Daoy (cell line): ENCODE data around the gene TPRG1. TPM values are rescaled to one million over a fixed set of nuclear protein-coding genes. Genes with fewer than 3 reads are reported as not detected.
A peak's percentile ranks its signal among the peaks of the same experiment; 100 is the strongest.

ENCODE experiments used
- DNase-seq: peaks from one replicate; pipeline ENCODE4 v3.0.0-alpha.2; 2015; ENCODE audit warnings: low read depth
- total RNA-seq: library from RNA; depleted of rRNA; stranded (reverse); fragments of >200 nt; shearing (Covaris generic); gene quantifications from 2 replicates; pipeline ENCODE4 v1.2.3, GENCODE V29; 2014

The TPRG1 gene
- total RNA-seq, 1 experiment from 2014 or later = 0.69 TPM

GRCh38 chr3:189278221-189278620 is 106.5 kb downstream of the TPRG1 start:
- DNase-seq = no peak

DNA sequence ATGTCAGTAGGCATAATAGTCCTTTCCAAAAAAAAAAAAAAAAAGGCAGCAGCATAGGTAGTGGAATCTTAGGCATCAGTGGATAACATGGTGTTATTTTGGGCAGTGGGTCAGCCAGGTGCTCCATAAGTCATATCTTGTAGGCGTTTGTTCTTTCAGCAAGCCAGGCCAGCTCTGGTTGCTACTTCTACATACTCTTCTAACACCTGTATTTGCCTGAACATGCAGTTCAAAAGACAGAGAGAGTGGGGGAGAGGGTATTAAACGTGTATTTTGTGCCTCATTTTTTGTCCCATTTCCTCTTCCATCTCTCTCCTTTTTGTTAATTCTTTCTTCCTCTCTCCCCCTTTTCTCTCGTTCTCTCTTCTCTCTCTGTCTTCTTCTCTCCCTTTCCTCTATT is 110.4 kb downstream of the TPRG1 start:
- no peak for DNase-seq

- DNase-seq = peak; percentile 27
Measured at GRCh38 chr3:189282741-189283140, 111.0 kb downstream of the TPRG1 start.

- DNase-seq = no peak
Measured at GRCh38 chr3:189286188-189286587, 114.4 kb downstream of the TPRG1 start.

- no peak for DNase-seq
Measured at GRCh38 chr3:189286916-189287315, 115.1 kb downstream of the TPRG1 start.

DNA sequence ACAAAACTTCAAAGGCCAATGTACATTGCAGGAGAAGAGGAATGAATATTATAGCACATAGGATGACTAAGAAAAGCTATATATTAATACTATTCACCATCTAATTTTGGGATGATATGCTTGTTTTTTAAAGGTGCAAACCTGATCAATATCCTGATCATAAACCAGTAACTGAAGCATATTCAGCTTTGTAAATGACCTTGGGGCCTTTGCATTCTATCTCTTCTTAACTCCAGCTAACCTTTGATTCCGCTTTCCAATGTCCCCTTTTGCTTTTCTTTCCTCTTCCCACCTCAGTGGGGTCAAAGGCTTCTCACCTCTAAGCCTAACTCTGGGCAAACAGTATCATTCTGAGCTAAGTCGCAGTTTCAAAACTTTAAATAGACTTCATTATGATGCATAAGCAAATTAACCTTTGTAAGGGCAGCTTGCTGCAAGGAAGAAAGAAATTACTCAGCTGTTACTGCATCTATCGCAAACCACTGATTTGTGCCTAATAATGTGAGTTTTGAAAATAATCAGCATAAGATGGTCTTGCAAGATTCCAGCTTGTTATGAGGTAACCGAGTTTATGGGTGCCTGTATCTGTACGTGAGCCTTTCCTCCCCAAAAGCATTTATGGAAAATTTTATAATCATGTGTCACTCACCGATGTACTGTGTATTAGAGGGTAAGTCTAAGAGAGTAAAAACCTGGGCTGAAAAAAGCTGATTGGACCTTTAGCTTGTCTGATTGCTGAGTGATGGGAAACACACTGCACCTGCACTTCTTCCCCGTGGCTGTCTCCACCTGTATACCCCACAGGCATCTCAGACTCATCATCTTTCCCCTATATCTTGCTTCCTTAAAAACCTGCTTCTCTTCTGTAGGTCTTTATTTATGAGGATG is 116.8 kb downstream of the TPRG1 start:
- no peak for DNase-seq

DNA sequence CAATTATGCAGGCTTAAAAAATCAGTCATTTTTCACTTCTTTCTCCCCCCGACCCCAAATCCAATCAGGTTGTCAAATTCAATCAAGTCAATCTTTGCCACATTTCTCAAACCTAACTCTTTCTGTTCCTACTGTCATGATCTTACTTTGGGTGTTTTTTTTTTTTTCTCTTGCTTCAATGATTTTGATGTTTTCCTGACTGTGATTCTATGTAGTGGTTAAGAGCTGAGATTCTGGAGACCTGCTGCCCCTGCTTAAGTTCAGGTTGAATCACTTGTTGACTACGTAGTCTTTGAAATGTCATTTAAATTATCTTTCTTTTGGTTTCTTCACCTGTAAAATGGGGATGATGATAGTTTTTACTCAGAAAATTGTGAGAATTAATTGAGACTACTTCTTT is 117.5 kb downstream of the TPRG1 start:
- DNase-seq = no peak

DNA sequence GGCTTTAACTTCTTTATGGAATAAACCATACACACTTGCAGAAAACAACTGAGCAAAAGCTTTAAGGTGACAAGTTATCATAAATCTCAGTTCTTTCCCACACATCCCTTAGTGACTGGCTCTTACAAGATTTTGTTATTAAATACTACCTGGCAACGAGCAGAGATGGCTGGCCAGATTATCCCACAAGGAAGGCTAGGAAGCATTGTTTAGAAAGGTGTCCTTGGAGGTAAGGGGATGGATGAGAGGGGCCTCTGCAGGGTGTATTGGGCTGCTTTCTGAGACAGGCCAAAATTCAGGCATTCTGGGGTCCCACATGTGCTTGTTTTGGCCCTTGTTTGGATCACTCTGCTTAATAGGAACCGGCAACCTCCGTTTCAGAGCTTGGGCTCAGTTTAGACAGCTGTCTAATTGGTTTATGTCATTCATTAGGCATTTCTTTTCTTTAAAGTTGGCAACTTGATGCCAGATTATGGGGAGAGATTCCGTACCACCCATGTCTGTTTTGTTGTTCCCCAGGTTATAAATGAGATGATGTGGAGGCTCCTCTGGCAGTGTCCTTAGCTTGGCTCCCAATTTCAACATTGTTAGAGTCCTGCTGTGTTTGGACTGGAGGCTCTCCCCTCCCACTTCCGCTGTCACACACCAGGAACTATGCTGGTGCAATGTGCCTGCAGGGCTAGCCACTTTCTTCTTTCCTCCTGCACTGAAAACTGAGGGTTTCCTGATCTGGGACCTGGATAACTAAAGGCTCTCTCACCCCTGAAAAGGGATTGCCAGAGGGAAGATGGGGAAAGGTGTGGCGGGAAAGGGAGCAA is 121.1 kb downstream of the TPRG1 start:
- DNase-seq = peak; percentile 63

DNA sequence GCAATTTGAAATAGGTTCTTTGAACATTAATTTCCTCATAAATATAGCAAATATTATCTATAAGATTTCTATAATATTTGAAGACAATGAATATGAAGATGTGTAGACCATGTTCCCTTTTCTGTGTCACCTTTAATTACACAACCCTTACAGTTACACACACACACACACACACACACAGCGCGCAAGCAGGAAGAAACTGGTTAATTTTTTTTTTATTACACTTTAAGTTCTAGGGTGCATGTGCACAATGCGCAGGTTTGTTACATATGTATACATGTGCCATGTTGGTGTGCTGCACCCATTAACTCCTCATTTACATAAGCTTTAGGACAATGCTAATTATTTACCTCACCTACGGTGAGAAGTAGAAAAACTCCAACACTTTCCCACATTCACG is 122.9 kb downstream of the TPRG1 start:
- no peak for DNase-seq

GRCh38 chr3:189295089-189295488 is 123.3 kb downstream of the TPRG1 start:
- DNase-seq = no peak

DNA sequence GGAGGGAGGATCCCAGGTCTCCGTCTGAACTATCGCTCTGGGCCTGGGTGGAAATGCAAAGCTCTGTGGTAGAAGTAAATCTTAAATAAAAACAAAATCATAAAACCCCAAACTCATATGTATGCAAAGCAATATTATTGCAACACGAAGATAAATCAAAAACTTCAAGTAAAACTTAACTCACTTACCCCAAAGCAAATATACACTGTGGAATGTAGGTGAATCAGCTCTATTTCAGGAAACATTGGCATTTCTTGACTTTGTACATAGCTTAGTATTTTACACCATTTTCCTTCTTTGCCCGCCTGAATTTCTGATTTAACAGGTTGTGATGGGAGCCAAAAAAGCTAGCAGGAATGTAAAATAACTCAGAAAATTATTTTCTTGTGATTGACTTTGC is 126.2 kb downstream of the TPRG1 start:
- no peak for DNase-seq

DNA sequence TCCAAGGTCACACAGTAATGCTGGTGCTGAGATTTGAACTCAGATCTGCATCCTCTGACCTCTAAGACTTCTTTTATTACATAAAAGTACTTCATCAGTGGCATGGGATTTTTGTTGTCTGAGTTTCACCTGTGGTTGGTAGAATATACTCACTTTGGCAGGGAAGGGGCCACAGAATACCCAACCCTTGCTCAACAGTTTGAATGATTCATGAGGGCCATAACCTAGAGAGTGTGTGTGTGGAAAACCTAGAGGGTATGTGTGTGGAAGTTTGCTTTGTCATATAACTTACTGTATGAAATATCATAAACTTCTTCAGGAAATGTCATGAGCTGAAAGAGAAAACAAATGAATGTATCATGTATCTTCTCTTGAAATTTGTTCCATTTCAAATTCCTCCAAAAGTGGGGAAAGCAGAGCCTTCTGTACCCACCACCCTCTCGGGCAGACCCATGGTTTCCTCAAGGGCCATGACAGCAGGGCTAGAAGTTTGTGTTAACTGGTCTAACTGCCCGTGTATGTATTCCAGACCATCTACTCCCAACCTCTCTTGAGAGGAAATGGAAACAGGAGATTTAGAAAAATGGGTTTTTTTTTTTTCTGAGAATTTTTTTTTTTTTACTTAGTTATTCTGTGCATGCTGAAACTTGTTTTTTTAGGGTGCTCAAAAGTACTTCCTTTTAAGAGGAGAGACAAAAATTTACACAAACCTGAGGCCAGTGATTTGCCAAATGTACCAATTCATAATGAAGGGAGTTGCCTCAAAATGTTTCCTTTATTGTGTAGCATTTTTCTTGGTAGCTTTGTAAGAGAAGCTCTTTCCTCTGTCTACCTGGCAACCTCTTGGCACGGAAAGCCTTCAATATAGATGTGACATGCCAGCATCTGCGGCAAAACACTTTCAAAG is 127.0 kb downstream of the TPRG1 start:
- DNase-seq = no peak

DNA sequence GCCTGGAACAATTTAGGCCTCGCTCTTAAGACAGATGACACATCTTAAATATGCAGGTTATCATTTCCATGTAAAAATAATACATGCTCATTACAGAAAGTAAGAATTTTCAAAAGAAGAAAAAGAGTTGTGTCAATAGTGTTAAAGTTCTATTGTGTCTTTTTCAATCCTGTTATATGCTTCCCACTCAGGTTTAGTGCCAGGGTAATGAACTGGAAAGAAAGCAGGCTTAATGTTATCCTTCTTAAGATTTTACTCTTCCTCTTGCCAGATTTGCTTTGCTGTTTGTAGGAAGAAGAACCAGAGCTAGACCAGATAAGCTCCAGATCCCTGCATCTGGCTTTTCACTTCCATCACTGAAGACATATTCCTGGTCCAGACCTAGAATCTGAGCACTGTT is 128.6 kb downstream of the TPRG1 start:
- DNase-seq = no peak

DNA sequence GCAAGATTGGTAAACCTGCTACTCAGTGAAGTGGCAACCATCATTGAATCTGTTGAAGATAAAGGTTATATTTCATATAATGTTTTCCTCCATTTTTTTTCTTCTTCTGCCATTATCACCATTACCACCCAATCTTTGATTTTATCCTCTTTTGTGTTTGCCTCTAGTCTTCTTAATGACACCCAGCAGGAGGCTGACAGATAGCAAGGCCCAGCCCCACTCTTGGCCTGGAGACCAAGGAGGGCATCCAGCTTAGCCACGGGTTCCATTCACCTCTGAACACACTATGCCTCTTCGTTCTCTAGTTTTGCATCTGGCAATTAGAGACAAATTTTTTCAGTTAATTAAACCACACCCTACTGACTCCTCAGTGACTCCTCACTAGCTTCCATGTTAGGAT is 129.7 kb downstream of the TPRG1 start:
- no peak for DNase-seq

DNA sequence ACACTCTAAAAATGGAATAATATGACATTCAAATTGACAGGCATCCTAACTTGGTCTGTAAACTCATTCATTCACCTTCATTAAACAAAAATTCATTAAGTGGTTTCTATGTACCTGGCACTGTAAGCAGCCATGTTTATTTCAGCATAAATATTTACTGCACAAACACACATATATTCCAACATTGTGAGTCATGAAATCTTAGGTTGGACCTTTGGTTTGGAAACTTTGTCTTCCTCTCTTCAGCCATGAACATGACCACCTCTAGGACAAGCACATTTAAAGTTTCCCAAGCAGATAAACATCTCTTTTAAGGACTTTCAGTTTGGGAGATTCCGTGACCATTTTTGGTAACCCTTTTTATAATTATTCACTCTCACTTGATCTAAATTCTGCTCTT is 131.8 kb downstream of the TPRG1 start:
- no peak for DNase-seq

DNA sequence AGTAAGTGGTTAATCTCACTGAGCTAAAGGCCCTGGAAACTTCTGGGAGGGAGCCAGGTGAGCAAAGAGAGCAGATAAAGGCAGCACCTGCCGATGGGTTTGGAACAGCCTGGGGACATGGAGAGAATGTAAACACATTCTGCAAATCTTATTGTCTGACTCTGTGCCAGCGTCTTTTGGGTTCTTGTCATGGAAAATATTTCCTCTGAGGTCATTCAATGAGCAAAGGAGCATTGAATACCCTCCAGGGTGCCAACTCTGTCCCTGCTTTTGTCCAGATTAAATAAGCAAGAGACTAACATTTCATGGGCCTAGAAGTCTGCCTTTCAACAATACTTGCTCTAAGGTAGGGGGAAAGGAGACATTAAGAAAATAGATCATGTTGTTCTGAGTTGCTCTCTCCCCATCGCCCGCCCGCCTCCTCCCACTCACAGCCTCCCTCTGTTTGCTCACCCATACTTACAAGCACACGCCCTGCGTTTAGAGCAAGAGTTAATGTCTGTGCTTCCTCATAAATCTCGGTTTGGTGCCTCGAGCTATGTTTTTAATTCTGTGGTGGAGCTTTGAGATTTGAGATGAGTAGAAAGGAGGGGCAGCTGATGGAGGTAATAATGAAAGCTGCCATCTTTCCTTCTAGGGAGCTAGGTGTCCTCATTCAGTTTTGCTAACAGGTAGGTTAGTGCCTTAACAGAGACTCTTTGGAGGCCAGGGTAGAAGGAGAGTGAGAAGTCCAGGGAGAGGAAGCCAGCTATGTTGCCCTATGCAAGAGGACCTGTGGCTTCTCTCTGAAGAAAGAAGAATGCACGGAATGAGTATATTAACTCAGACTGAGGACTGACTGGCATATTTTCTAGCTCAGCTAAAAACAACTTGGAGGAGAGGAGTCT is 132.9 kb downstream of the TPRG1 start:
- DNase-seq = peak; percentile 77

DNA sequence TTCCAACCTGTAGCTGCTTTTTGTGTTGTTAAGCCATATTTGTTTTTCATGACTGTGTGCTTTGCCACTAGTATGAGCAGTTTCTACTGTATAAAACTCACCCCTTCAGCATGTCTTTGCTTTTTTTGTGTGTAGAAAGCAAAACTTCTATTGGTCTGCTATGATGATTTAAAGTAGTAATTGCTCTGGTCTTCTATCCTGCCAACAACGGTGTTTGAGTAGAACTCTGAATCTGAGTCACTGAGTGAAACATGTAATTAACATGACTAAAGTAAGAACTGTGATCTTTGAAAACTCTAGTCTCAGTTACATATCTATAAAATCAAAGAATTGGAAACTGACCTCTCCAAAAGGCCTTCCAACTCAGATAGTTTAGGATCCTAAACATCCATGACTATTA is 133.6 kb downstream of the TPRG1 start:
- DNase-seq = peak; percentile 13

DNA sequence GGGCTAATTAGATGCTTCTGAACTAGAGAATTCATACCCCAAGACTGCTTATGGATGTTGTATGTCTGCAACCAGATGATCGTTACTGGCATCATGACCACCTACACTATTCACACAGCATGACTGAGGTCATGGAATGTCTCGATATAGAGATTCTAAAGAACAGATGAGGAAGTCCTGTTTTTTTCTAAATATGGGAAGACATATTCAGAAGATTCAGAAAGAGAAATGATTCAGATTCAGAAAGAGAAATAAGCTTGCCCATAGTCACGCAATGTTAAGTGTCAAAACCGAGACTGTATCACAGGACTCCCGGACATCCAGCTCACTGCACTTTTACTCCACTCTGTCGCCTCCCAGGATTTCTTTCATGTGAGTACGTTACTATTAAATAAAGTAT is 136.2 kb downstream of the TPRG1 start:
- DNase-seq = no peak

- no peak for DNase-seq
Measured at GRCh38 chr3:189308608-189309007, 136.8 kb downstream of the TPRG1 start.

GRCh38 chr3:189309400-189309975 is 137.7 kb downstream of the TPRG1 start:
- no peak for DNase-seq

DNA sequence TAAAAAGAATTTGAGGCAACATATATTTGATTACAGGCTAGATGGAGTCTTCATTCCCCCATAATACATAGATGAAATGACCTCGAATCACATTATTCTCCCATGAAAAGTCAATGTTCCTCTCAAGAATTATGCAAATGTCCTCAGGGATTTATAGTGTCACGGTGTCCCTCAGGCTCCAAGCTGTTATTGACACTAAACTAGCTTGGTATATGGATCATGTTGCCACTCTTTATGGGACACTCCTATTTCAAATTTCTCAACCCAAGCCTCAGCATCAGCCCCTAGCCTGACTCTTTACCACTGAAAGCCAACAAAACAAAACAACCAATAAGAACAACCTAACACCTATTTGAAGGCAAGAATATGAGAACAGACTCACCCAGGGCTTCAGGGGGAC is 139.8 kb downstream of the TPRG1 start:
- no peak for DNase-seq
